ENCODE data around the gene KIF13A.
"Not testable (repeated sequence)": the region's sequence is repeated elsewhere in the genome, so short reads cannot be mapped to it uniquely, and the experiment has no call there.

KIF13A gene

DNA sequence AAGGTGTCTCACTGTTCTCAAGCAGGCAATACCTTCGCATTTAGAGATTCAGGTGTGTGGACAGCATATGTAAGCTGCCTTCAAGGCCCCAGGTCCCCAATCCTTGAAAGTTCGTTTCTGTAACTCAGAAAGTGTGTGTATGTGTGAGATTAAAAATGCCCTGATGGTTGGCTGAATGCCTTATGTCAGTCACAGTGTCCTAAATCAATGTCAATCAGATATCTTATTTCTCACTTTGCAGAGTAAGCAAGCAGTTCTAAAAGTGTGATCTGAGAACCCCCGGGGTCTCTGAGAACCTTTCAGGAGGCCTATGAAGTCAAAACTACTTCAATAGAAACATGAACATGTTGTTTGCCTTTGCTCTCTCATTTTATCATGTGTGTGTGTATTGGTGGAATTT is 157.5 kb downstream of the KIF13A start:
- Histone ChIP-seq H3K36me3 (ENCODE audit: insufficient read depth, low read length) (no peaks in the 10 kb centered on the region; the same call in 1 of the 2 replicates), H3K27ac (no peak overlapping the region)
- TF ChIP-seq POLR2AphosphoS5 (IDR thresholded peaks at IDR 0.05; ENCODE audit: borderline replicate concordance, low read depth, low read length) (no peak), FOXP2 (optimal IDR thresholded peaks at IDR 0.05; ENCODE audit: control extremely low read depth, extremely low read length, insufficient read depth) (no peak), EZH2 (IDR thresholded peaks at IDR 0.05) (no peak)

DNA sequence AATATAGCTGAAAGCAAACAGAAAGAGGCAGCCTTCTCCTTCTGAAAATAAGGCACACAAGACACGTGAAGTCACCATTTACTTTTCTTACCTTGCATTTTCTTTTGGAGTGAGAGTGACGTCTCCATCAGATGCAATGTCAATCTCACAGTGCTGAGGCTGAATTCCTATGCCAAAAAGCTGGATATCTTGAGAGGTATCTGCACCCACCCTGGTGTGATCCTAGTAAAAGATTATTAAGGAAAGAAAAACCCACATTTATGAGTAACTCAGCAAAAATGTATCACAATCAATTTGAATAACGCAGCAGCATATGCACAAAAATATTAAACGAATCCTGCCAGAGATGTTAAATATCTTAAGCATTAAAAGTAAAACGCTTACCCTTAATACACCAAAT is 159.3 kb downstream of the KIF13A start:
- no peaks in the 10 kb centered on the region; the same call in 1 of the 2 replicates for H3K36me3 ChIP-seq (ENCODE audit: insufficient read depth, low read length)
- H3K27ac ChIP-seq, result no peak overlapping the region

More for the DNA sequence above, 157.5 kb downstream of the KIF13A start:
- Histone ChIP-seq H3K4me3 (no peak overlapping the region), H3K9ac (ENCODE audit: insufficient read length) (no peak overlapping the region), H3K9me3 (ENCODE audit: low read depth, low read length) (no peaks in the 10 kb centered on the region)
- DNase-seq (ENCODE audit: low read depth, low spot score), result no peak

DNA sequence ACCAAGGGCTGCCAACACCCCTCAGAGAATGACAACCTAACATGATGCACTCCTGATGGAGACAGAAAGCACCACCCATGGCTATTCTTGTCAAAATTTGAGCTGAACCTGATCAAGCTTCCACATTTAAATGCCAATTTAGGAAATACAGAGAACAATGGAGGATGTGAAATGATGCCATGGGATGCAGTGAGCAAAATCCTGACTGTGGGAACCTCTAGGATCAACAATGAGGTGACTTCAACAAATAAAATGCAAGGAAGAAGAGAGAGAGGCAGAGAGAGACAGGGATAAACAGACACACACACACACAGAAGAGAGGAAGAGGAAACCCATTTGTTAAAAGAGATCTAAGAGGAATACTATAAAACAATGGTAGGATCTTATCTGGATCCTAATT is 161.1 kb downstream of the KIF13A start:
- no peak for DNase-seq (ENCODE audit: low read depth, low spot score)
- no peak overlapping the region for H3K4me3 ChIP-seq
- no peaks in the 10 kb centered on the region for H3K9me3 ChIP-seq (ENCODE audit: low read depth, low read length)
- no peaks in the 10 kb centered on the region; the same call in 1 of the 2 replicates for H3K36me3 ChIP-seq (ENCODE audit: insufficient read depth, low read length)
- TF ChIP-seq POLR2AphosphoS5 (IDR thresholded peaks at IDR 0.05; ENCODE audit: borderline replicate concordance, low read depth, low read length), result no peak
- TF ChIP-seq FOXP2 (optimal IDR thresholded peaks at IDR 0.05; ENCODE audit: control extremely low read depth, extremely low read length, insufficient read depth), result no peak
- TF ChIP-seq EZH2 (IDR thresholded peaks at IDR 0.05), result no peak
- no peak overlapping the region for H3K27ac ChIP-seq
- H3K9ac ChIP-seq (ENCODE audit: insufficient read length), result no peak overlapping the region

More for the DNA sequence above, 159.3 kb downstream of the KIF13A start:
- TF ChIP-seq FOXP2 (optimal IDR thresholded peaks at IDR 0.05; ENCODE audit: control extremely low read depth, extremely low read length, insufficient read depth) (no peak), EZH2 (IDR thresholded peaks at IDR 0.05) (no peak), POLR2AphosphoS5 (IDR thresholded peaks at IDR 0.05; ENCODE audit: borderline replicate concordance, low read depth, low read length) (no peak)
- Histone ChIP-seq H3K9me3 (ENCODE audit: low read depth, low read length) (no peaks in the 10 kb centered on the region), H3K4me3 (no peak overlapping the region), H3K9ac (ENCODE audit: insufficient read length) (no peak overlapping the region)
- DNase-seq (ENCODE audit: low read depth, low spot score), result no peak

DNA sequence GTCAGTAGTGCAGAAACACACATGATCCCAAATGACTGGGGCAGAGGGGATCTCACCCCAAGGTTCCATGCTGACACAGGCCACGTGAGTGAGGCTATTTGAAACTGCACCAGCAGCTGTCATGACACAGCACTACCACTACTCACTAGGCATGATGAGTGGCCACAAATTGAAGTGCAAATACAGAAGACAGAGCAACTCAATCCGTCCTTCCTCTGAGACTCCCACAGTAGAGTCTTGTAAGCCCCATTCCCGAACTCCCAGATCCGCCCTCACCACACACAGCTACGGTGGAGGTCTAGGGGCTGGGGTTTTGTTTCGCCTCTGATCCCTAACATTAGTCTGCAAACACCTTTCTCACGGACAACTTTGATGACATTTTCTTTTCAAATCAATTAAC is 167.4 kb downstream of the KIF13A start:
- no peak overlapping the region for H3K4me3 ChIP-seq
- no peak for DNase-seq (ENCODE audit: low read depth, low spot score)
- H3K36me3 ChIP-seq (ENCODE audit: insufficient read depth, low read length), result no peaks in the 10 kb centered on the region
- H3K9me3 ChIP-seq (ENCODE audit: low read depth, low read length), result no peaks in the 10 kb centered on the region
- no peak overlapping the region for H3K9ac ChIP-seq (ENCODE audit: insufficient read length)
- TF ChIP-seq FOXP2 (optimal IDR thresholded peaks at IDR 0.05; ENCODE audit: control extremely low read depth, extremely low read length, insufficient read depth), result no peak
- no peak for TF ChIP-seq POLR2AphosphoS5 (IDR thresholded peaks at IDR 0.05; ENCODE audit: borderline replicate concordance, low read depth, low read length)
- no peak for TF ChIP-seq EZH2 (IDR thresholded peaks at IDR 0.05)
- H3K27ac ChIP-seq, result no peak overlapping the region

DNA sequence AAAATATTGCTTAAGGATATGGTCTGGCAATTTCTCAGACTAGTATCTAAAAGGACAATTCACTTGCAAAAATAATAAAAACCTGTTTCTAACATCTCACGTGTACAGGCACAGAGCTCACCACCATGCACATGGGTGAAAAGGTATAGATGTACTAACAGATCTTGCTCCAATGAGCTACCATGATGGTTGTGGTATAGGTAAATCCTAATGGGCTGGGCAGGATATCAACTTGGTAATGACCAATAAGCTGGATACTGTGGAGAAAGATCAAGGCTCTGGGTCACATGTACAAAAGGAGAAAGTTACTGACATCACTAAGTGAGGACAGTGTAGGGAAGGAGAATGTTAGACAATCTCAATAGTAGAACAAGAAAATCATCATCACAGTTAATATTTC is 169.7 kb downstream of the KIF13A start:
- no peak for TF ChIP-seq FOXP2 (optimal IDR thresholded peaks at IDR 0.05; ENCODE audit: control extremely low read depth, extremely low read length, insufficient read depth)
- Histone ChIP-seq H3K27ac (no peak overlapping the region), H3K36me3 (ENCODE audit: insufficient read depth, low read length) (no peaks in the 10 kb centered on the region), H3K9ac (ENCODE audit: insufficient read length) (no peak overlapping the region), H3K9me3 (ENCODE audit: low read depth, low read length) (no peaks in the 10 kb centered on the region), H3K4me3 (no peak overlapping the region)
- DNase-seq (ENCODE audit: low read depth, low spot score), result no peak

DNA sequence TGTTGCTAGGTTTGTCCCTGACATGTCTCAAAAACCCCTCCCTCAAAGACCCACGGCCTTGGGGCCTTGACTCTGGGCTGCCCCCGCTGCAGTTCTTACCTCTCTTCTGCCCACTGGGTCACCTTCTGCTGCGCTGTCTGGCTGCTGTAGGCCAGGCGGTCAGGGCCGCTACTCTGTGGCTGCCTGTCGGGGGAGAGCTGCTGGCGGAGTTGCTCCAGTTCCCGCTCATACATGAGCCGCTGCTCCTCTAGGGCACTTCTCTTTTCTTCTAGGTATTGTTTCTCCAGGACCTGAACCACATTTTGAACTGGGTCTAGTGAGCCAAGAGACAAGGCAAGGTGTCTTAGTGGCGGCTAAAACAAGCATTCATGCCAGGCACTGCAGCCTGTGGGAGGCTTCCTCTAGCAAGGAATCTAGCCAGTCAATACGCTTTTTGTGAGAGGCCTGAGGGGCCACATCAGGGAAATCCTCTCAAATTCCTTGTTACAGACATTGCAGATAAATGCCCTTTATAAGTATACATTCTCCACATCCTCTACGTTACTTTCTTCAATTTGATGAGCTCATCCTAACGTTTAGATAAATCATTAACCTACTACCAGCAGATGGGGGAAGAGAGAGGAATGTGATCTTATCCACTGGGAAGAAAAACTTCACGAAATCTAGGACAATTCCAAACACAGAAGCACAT is 170.4 kb downstream of the KIF13A start:
- Histone ChIP-seq H3K9ac (ENCODE audit: insufficient read length) (no peak overlapping the region), H3K9me3 (ENCODE audit: low read depth, low read length) (no peaks in the 10 kb centered on the region), H3K36me3 (ENCODE audit: insufficient read depth, low read length) (no peaks in the 10 kb centered on the region), H3K4me3 (no peak overlapping the region), H3K27ac (no peak overlapping the region)
- DNase-seq (ENCODE audit: low read depth, low spot score), result peak; percentile 20
- no peak for TF ChIP-seq POLR2AphosphoS5 (IDR thresholded peaks at IDR 0.05; ENCODE audit: borderline replicate concordance, low read depth, low read length)
- TF ChIP-seq EZH2 (IDR thresholded peaks at IDR 0.05), result no peak
- TF ChIP-seq FOXP2 (optimal IDR thresholded peaks at IDR 0.05; ENCODE audit: control extremely low read depth, extremely low read length, insufficient read depth), result no peak

DNA sequence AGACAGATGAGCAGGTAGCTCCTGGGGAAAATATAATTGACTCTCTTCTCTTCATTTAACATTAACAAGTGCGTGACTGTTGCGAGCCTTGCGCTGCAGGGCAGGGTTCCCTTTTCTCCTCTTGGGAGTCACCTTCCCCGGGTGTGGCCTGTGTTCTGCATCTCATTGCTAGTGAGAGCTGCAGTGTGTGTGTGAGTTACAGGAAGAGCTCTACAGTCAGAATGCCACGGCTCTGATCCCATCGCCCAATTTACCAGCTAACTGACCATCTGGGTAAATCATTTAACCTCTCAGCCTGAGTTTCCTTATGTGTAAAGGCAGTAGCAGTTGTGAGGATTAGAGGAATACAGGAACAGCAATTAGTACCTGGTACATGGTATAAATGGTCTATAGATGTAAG is 173.9 kb downstream of the KIF13A start:
- TF ChIP-seq EZH2 (IDR thresholded peaks at IDR 0.05) (no peak), FOXP2 (optimal IDR thresholded peaks at IDR 0.05; ENCODE audit: control extremely low read depth, extremely low read length, insufficient read depth) (no peak), POLR2AphosphoS5 (IDR thresholded peaks at IDR 0.05; ENCODE audit: borderline replicate concordance, low read depth, low read length) (no peak)
- DNase-seq (ENCODE audit: low read depth, low spot score), result no peak
- no peaks in the 10 kb centered on the region for H3K9me3 ChIP-seq (ENCODE audit: low read depth, low read length)
- H3K36me3 ChIP-seq (ENCODE audit: insufficient read depth, low read length), result no peaks in the 10 kb centered on the region
- H3K4me3 ChIP-seq, result no peak overlapping the region
- H3K9ac ChIP-seq (ENCODE audit: insufficient read length), result no peak overlapping the region
- H3K27ac ChIP-seq, result no peak overlapping the region

DNA sequence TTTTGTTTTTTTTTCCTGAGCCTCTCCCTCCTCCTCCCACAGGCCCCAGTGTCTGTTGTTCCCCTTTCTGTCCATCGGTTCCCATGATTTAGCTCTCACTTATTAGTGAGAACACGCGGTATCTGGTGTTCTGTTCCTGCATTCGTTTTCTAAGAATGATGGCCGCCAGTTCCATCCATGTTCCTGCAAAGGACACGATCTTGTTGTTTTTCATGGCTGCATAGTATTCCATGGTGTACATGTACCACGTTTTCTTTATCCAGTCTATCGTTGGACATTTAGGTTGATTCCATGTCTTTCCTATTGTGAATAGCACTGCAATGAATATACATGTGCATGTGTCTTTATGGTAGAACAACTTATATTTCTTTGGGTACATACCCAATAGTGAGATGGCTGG is 175.1 kb downstream of the KIF13A start:
- Histone ChIP-seq H3K9ac (ENCODE audit: insufficient read length) (no peak overlapping the region), H3K36me3 (ENCODE audit: insufficient read depth, low read length) (no peaks in the 10 kb centered on the region), H3K4me3 (no peak overlapping the region), H3K27ac (no peak overlapping the region), H3K9me3 (ENCODE audit: low read depth, low read length) (no peaks in the 10 kb centered on the region)
- TF ChIP-seq EZH2 (IDR thresholded peaks at IDR 0.05) (no peak), FOXP2 (optimal IDR thresholded peaks at IDR 0.05; ENCODE audit: control extremely low read depth, extremely low read length, insufficient read depth) (no peak), POLR2AphosphoS5 (IDR thresholded peaks at IDR 0.05; ENCODE audit: borderline replicate concordance, low read depth, low read length) (no peak)
- DNase-seq (ENCODE audit: low read depth, low spot score), result no peak

DNA sequence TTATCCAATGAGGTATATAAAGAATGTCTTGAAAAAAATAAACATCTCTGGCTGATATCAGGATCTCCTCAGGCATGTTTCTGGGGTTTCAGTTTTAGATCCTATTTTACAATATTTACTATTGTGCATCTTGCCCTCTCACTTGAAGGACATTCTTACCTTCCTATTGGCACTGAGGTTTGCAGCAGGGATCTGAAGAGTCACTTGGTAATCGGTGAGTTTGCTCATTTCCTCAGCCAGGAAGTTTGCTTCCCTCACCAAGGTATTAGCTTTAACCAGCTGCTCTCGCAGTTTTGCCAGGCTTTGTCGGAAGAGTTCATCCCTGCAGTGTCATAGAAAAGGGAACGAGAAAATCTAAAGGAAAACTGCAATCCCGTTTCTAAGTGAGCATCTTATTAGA is 178.8 kb downstream of the KIF13A start:
- Histone ChIP-seq H3K36me3 (ENCODE audit: insufficient read depth, low read length) (no peaks in the 10 kb centered on the region), H3K4me3 (no peak overlapping the region), H3K9me3 (ENCODE audit: low read depth, low read length) (no peaks in the 10 kb centered on the region), H3K27ac (no peak overlapping the region), H3K9ac (ENCODE audit: insufficient read length) (no peak overlapping the region)
- DNase-seq (ENCODE audit: low read depth, low spot score), result no peak
- TF ChIP-seq FOXP2 (optimal IDR thresholded peaks at IDR 0.05; ENCODE audit: control extremely low read depth, extremely low read length, insufficient read depth), result no peak
- TF ChIP-seq EZH2 (IDR thresholded peaks at IDR 0.05), result no peak
- no peak for TF ChIP-seq POLR2AphosphoS5 (IDR thresholded peaks at IDR 0.05; ENCODE audit: borderline replicate concordance, low read depth, low read length)

DNA sequence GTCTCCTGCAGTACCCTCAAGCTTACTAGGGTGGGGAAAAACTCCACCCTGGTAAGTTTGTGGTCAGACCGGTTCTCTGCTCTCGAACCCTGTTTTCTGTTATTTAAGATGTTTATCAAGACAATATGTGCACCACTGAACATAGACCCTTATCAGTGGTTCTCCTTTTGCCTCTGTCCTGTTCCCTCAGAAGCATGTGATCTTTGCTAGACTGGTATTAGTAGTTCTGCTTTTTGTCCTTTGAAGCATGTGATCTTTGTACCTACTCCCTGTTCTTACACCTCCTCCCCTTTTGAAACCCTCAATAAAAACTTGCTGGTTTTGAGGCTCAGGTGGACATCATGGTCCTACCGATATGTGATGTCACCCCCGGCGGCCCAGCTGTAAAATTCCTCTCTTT is 180.0 kb downstream of the KIF13A start:
- H3K9ac ChIP-seq (ENCODE audit: insufficient read length); H3K27ac ChIP-seq; H3K9me3 ChIP-seq (ENCODE audit: low read depth, low read length); DNase-seq (ENCODE audit: low read depth, low spot score); H3K36me3 ChIP-seq (ENCODE audit: insufficient read depth, low read length); H3K4me3 ChIP-seq: not testable (repeated sequence)

All from SK-N-MC (cell line).